HG03196 (cell line): ENCODE data around the gene NT5DC2.
"Not testable (repeated sequence)": the region's sequence is repeated elsewhere in the genome, so short reads cannot be mapped to it uniquely, and the experiment has no call there.

ENCODE experiments used
- ATAC-seq: cut with Tn5 transposase; IDR thresholded peaks from one replicate; pipeline ENCODE4 v1.9.1; 2021; ENCODE audit not compliant: unreplicated experiment

Gene NT5DC2

GRCh38 chr3:52537726-52538421 lies 4.2 kb upstream of the NT5DC2 start:
- ATAC-seq = no peak

GRCh38 chr3:52537165-52537620 lies 3.5 kb upstream of the NT5DC2 start:
- ATAC-seq = no peak

GRCh38 chr3:52536369-52537164 lies 2.9 kb upstream of the NT5DC2 start, which contains the start of gene UQCC5:
Gene UQCC5, plus strand, starts transcription at chr3:52536605. Its CDS starts 151 bp downstream, at chr3:52536756.
- peak; percentile 80 for ATAC-seq

GRCh38 chr3:52536112-52536368 lies 2.4 kb upstream of the NT5DC2 start:
- no peak for ATAC-seq

- no peak for ATAC-seq
These were observed 1.9 kb upstream of the NT5DC2 start for GRCh38 chr3:52535411-52536111.

GRCh38 chr3:52534281-52535183 lies 875 bp upstream of the NT5DC2 start:
- no peak for ATAC-seq

- no peak for ATAC-seq
These were observed 627 bp downstream of the NT5DC2 start for GRCh38 chr3:52532838-52533622.

- ATAC-seq = no peak
These were observed 1.2 kb downstream of the NT5DC2 start for GRCh38 chr3:52532517-52532837.

GRCh38 chr3:52531860-52532516 lies 1.7 kb downstream of the NT5DC2 start:
- ATAC-seq = no peak

- ATAC-seq = no peak
These were observed 2.5 kb downstream of the NT5DC2 start for GRCh38 chr3:52530918-52531826.

- ATAC-seq = no peak
These were observed 4.0 kb downstream of the NT5DC2 start for GRCh38 chr3:52529376-52530333.

- ATAC-seq = no peak
These were observed 4.9 kb downstream of the NT5DC2 start for GRCh38 chr3:52528586-52529375.

- ATAC-seq = no peak
These were observed 5.7 kb downstream of the NT5DC2 start for GRCh38 chr3:52527732-52528585.

- no peak for ATAC-seq
These were observed 6.5 kb downstream of the NT5DC2 start for GRCh38 chr3:52527039-52527731.

- ATAC-seq = not testable (repeated sequence)
These were observed 7.0 kb downstream of the NT5DC2 start for GRCh38 chr3:52526671-52527038.
